Activated CD8-positive, alpha-beta memory T cell treated with anti-CD3 and anti-CD28 coated beads, Interleukin-2, amount 50 U/mL, for 4 hours (primary cell): ENCODE measurements around the gene NDUFB11.

ENCODE experiments used
- DNase-seq: peaks from one replicate; pipeline ENCODE4 v3.0.0-alpha.2; 2020

The NDUFB11 gene

DNA sequence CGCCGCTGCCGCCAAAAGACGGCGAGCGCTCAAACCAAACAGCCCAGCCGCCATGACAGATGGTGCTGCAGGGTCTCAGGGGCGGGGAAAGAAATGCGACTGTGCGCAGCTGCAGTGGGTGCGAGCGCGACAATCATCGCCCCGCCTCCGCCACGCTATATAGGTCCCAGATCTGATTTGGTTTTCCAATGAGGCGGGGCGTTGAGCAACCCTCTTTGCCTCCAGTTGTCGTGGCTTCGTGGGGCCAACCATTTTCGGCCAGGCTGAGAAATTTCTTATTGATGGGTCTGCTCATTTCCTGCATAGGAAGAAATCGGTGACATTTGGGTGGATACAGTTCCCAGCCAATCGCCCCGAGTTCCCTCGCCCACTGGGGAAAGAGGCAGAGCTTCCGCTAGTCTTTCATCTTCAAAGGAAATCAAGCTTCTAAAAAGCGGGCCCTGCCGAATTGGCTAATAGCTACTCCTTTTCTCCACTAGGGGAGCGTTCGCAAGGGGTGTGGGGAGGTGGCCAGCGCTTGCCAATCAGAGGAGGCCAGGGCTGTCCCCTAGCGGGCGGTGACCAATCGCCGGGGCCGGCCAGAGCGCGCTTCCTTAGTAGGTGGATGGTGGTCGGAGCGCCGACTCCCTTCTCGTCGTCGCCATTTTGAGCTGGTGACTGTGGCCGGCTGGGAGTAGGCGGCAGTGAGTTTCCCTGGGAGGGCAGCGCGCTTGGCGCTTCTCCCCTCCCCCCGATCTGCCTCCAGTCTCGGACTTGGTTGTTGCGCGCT, at the start of gene NDUFB11, which contains the start of gene RBM10:
NDUFB11 (minus strand) TSS at position 77 of the 769 bp plus-strand sequence; CDS start at position 54, 23 bp downstream.
RBM10 (plus strand) TSS at position 596 of the 769 bp plus-strand sequence. CDS start 2,261 bp downstream, outside the sequence.
- DNase-seq = peak; percentile 83

DNA sequence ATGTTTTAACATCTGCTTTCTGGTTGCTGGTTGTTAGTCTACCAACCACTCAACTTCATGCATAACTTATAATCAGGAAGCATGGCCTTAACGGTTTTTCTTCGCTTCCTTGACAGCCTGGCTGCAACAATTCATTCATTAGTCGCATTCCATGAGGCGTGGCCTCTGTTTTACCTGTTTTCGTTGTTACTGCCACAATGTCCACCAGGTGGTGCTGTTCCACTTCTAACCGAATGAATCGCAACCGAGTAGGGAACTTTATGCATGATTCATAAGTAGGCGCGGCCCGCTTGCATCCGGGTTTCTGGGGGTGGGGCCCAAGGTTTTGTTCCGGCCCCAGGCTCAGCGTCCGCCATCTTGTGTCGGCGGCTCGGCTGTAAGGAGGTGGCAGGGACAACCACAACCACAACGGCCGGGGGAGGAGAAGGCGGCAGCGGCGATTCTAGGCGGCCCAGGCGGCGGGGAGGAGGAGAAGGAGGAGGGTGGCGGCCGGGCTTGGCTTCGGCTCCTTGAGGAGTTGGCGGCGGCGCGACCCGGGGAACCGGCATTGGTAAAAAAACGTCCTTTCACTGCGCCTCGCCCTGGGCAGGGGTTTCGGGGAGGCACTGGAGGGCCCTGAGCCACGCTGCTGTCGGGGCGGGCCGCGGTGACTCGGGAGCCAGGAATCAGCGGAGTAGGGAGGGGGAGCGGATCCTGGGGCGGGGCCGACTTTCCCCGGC, 49.1 kb upstream of the NDUFB11 start, which contains the start of gene UBA1:
UBA1 (plus strand) TSS at position 355 of the 719 bp plus-strand sequence. CDS start 4,974 bp downstream, outside the sequence.
- peak; percentile 98 for DNase-seq

DNA sequence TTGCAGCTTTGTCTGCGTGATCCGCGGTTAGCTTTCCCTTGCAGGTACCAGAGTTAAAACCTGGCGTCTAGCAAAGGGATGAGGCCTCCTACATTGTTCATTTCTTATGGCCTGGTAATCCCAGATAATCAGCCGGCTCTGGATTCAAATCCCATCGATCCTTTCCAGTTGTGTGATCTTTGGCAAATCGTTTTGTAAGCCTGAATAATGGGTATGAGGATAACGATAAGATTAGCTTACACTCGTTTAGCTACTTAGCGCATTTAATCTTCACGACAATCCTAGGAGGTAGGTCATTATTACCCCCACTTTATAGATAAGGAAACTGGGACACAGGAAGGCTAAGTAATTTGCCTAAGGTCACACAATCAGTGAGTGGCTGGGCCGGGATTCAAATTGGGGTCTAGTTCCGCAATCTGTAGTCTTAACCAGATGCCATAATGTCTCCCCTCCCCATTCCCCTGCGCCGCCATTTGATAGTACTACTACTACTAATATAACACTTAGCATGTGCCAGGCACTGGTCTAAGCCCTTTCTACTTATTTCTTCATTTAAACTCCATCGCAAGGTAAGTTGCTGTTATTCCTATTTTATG, 47.4 kb upstream of the NDUFB11 start:
- no peak for DNase-seq

DNA sequence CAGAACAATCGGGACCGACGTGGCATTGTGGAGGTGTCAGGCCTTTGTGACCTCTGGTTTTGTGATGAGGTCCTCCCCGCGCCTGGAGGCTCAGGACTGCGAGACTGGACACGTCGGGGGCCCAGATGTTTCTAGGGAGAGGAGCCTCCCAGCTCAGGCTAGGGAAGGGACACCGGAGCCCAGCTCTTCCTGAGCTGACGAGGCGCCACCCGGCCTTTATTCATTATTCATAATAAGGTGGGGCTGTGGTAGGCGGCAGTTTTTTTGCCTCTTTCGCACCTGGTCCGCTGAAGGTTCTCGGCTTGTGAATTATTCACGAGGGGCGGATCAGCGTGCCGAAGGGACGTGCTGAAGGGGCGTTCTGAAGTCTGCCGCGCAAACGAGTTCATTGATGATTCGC, 46.8 kb upstream of the NDUFB11 start:
- DNase-seq = peak; percentile 55

DNA sequence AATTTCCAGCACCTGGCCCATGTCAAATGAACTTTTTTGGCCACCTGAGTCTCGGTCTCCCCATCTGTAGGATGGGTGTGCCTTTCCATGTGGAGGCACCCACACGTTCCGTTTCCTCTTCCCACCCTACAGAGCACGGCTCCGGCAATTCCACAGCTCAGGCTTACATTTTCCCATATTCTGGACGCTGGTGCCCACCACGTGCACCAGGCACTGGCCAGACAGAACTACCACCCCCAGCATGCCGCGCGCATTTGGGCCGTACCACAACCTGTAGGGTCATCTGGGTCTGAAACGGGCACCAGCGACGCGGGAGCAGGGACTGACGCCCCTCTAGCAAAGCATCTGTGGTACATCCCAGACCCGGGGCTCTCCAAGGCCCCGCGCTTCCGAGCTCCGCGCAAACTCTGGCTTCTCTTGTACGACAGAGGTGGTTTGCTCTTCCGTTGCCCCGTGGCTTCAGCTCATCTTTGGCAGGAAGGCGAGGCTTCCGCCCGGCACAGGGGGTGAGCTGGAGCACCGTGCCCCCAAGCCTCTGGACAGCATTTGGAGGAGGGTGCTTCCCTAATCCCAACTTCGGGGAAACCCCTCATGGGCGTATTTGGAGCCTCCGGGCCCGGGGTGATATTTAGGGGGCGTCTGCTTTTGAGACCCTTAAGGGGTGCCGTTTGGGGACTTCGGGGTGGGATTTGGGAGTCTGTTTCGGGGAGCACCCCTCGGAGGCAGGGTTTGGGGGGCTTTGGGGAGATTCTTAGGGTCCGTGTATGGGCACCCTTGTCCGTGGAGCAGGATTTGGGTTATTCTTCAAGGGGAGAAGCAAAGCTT, 46.2 kb upstream of the NDUFB11 start:
- DNase-seq = peak; percentile 79

DNA sequence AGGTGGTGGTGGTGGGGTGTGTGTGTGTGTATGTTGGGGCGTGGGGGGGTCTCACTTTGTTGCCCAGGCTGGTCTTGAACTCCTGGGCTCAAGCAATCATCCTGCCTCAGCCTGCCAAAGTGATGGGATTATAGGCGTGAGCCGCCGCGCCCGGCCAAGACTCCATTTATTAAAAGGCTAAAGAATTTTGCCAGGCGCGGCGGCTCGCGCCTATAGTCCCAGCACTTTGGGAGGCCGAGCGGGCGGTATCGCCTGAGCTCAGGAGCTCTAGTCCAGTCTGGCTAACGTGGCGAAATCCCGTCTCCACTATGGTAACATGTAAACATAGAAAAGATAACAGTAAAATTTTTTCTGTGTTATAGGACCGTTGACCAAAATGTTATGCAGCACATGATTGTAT, 45.4 kb upstream of the NDUFB11 start:
- DNase-seq = no peak

DNA sequence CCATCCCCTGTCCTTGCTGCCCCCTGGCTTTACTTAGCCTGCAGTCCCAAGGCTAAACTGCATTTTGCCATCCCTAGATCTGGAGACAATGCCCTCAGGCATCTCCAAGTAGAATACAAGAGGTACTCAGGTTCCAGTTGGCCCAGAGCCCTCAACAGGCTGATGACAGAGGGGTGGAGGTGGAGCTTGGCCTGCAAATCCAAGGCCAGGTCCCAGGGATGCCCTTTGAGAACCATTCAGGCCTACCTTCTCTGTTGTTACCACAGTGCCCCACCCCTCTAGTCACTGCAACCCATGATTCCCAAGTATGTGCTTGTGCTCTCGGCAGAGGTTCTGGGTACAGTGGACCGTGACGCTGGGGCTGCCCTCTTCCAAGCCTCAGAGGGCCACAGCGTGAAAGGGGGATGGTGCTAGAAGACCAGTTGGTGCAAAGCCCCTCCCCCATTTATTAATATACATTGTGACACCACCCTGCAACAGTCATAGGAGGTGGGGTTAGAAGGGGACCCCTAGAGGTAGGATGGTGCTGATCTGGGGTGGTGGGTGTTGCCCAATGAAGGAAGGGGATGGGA, 42.7 kb upstream of the NDUFB11 start:
- no peak for DNase-seq

DNA sequence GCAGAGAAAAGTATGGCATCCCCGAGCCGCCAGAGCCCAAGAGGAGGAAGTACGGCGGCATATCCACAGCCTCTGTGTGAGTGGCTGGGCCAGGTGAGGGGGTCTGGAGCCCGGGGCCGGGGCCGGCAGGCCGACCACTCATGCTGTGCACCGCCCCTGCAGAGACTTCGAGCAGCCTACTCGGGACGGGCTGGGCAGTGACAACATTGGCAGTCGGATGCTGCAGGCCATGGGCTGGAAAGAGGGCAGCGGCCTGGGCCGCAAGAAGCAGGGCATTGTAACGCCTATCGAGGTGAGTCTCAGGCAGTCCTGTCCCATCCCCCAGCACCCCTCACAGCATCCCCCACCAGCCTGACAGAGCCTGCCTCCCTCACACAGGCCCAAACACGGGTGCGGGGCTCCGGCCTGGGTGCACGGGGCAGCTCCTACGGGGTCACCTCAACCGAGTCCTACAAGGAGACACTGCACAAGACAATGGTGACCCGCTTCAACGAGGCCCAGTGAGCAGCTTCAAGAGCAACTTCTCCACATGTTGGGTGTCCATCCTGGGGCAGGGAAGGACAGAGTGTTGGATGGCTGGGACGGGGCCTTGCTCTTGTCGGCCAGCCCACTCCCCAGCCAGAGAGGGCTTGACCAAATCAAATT, 41.7 kb upstream of the NDUFB11 start:
- no peak for DNase-seq

DNA sequence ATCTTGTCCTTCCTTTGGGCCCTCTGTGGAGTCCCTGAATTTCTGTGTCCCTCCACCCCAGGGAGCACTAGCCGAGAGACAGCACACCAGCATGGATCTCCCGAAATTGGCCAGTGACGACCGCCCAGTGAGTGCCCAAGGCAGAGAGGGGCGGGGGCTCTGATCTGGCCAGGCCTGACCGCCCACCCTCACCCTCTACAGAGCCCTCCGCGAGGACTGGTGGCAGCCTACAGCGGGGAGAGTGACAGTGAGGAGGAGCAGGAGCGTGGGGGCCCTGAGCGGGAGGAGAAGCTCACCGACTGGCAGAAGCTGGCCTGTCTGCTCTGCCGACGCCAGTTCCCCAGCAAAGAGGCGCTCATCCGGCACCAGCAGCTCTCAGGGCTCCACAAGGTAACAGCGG, 40.7 kb upstream of the NDUFB11 start:
- no peak for DNase-seq

DNA sequence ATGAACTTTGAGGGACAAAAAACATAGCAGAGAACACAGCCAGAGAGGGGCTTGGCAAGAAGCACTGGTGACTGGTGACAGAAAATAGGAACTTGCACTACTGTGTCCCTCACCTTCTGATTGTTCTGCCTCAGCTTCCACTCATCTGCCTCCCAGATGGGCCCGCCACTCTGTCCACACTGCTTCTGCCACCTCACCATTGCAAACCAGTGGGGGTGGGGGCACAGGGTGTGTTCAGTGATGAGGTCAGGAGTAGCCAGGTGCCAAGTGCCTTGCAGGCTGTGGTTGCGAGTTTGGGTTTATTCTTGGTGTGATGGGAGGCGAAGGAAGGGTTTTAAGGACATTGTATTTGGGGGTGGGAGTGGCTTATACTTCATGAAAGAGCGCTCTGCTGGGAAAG, 40.0 kb upstream of the NDUFB11 start:
- no peak for DNase-seq

DNA sequence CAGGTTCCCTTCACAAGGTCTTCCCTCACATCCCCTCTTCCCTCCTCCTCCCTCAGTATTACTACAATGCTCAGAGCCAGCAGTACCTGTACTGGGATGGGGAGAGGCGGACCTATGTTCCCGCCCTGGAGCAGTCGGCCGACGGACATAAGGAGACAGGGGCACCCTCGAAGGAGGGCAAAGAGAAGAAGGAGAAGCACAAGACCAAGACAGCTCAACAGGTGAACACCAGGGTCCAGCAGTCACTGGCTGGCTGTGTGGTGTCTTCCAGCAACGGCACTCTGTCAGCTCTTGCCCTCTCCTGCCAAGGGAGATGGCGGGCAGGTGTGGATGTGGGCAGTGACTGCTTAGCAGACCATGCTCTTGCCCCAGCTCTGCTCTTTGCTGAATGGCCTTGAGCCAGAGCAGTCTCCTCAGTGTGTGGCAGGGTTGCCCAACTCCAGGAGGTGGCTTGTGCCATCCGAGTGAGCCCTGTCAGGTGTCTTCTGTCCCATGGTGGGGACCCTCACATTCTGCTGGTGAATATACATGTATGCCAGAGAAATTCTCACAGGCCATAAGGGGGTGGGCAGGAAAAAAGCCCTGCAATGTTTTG, 37.7 kb upstream of the NDUFB11 start:
- no peak for DNase-seq

DNA sequence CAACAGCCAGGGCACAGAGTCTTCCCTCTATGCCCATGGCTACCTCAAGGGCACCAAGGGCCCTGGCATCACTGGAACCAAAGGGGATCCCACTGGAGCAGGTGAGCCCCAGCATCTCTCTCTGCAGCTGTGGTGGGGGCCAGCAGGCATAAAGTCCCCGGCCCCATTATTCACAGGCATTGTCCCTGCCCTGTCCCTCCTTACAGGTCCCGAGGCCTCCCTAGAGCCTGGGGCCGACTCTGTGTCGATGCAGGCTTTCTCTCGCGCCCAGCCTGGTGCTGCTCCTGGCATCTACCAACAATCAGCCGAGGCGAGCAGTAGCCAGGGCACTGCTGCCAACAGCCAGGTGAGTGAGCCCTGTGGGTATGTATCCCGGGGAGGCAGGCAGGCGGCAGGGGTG, 36.8 kb upstream of the NDUFB11 start:
- no peak for DNase-seq

DNA sequence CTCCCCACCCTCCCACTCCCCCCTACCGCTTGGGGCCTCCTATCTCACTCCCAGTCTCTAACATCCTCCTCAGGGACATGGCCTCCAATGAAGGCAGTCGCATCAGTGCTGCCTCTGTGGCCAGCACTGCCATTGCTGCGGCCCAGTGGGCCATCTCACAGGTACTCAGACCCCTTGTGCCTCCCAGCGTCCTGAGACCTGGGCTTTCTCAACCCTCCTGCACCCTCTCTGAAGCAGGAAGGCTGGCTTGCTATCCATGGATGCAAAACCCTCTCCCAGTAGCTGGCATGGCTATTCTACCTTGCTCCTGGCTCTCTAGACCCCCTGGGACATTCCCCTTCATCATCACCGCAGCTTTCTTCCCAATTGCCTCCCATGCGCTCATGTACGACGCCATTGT, 35.8 kb upstream of the NDUFB11 start:
- no peak for DNase-seq

DNA sequence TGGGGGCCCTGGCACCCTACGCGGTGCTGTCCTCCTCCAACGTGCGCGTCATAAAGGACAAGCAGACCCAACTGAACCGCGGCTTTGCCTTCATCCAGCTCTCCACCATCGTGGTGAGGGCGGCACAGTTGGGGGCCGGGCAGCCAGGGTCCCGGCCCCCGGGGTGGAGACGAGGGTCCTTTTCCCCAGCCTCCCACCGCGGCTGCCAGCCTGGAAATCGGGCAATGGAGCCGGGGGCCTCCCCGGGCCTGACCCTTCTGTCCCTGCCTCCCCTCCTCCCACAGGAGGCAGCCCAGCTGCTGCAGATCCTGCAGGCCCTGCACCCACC, 35.4 kb upstream of the NDUFB11 start:
- no peak for DNase-seq

DNA sequence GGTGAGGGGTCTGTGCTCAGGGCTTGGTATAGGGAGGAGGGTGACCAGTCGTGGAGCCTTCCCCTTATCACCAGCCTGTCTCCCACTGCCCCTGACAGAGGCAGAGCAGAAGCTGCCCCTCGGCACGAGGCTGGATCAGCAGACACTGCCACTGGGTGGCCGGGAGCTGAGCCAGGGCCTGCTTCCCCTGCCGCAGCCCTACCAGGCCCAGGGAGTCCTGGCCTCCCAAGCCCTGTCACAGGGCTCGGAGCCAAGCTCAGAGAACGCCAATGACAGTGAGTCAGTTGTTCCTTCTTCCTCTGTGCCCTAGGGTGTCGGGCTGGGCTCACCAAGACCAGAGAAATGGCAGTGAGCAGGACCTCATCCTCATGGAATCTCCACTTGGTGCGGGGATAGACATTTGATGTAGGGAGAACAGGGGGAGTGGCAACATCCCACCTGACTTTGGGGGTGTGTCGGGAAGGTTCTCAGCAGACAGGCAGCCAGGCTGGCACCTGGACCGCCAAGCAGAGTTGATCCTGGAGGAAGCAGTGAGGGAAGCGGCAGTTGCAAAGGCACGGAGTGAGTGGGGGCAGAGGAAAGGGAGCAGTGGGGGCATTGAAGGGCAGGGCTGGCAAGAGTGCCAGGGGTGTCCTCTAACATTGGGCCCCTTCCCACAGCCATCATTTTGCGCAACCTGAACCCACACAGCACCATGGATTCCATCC, 34.9 kb upstream of the NDUFB11 start:
- no peak for DNase-seq

DNA sequence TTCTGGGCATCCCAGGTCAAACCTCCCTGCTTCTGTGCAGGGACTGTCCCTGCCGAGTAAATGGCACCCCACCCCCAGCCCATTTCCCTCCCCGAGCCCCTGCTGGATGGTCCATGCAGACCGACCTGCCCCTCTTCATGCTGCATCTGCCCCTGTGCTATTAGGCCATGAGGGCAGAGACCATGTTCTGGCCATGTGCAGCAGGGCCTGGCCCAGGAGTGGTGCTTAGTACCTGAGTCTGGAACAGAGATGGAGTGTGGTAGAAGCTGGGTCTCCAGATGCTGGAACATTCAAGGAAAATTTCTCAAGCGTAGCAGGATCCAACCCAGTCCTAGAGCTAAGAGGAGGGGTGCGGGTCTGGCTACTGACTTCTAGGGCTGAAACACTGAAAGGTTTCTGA, 33.8 kb upstream of the NDUFB11 start:
- DNase-seq = no peak

DNA sequence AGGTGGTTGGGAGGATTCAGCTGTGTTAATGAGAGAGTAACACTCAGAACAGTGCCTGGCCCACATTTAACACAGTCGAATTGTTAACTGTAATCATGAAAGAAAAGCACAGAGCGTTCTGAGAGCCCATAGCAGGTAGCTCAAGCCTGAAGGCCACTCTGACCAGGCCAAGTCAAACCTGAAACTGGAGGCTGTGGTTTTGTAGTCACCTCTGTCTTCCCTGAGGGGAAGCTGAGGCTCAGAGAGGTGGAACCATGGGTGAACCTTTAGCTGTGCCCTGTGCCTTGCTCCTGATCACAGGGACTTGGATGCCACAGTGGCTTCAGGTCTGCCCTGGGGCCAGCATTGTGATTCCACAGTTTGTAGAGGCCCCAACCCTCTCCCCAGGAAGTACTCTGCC, 32.6 kb upstream of the NDUFB11 start:
- no peak for DNase-seq

DNA sequence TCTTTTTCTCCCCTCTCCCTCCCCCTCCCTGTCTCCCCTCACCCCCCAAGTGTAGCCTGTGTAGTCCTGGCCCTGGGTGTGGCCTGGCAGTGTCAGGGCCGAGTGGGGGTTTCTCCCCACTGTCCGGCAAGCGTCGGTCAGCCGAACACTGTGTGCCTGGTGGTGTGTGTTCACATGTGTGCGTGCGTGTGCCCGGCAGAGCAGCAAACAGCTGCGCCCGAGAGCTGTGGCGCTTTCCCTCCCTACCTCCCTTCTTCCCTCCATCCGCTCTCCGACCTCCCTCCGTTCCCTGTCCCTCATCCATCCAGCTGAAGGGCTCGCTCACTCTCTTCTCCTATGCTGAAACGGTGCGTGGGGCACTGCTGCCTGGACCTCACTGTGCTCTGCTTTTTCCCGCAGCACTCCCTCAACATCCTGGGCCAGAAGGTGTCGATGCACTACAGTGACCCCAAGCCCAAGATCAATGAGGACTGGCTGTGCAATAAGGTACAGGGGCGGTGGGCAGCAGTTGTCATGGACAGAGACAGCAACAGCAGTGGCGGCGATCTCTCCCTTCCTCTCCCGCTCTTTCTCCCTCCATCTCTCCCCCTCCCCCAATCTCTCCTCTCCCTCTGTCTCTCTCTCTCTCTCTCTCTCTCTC, 31.7 kb upstream of the NDUFB11 start:
- DNase-seq = no peak

DNA sequence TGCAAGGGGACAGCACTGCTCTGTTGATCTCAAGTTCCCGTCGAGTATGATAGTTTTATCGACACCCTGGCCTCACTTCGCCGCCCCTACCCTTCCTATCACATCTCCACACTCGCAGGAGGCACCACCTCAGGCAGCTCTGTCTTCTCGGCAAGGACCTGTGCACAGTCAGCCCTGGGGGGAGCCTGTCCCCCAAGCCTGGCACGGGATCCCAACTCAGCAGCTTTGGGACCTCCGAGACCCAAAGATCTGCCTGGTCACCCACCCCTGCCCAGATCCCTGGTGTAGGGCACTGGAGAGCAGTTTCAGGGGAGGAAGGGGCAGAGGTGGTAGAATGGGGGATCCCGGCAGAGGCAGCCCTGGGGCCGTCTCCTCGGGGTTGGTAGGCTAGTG, 31.1 kb upstream of the NDUFB11 start:
- DNase-seq = no peak

DNA sequence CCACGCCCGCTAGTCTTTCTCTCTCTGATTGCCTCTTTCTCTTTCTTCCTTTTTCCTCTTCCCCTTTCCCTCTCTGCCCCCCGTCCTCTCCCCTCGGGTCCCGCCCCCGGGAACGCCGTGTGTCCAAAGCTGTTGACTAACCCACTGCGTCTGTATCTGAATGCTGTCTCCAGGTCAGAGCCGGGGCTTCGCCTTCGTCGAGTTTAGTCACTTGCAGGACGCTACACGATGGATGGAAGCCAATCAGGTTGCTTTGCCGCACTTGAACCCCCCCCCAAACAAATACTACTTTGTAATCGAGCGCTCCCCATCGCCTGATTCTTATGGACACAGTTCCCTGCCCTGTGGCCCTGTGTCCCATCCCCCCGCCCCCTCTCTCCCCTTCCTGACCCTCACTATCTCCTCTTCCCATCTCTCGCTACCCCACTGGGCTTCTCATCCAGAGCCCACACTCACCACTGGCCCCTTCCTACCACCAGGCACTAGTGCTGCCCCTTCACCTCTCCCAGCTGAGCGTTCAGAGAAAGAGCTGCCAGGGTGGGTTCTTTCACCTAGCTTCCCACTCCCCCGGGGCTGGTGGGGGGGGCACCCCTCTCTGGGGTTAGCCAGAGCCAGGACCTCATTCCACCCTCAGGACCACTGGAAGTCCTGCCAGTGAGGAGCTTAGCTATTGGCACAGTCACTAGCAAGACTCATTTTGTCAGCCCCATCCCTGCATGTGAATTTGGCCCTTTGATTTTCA, 30.5 kb upstream of the NDUFB11 start:
- DNase-seq = no peak
